Measurements from ENCODE around the gene CNN1.

The CNN1 gene

DNA sequence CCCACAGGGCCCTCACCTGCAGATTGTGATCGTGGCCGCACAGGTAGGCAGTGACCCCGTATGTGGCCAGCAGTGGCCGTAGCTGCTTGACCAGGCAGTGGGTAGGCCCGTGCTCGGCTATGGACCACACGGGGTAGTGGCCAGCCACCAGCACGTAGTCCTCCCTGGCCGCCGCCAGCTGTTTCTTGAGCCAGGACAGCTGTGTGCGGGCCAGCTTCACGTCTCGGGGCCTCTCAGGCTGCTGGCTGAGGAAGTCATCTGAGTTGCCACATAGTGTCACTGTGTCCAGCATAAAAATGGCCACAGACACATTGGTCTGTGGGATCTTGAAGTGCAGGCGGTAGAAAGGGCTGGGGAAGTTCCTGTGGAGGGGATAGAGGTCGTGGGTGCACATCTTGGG, 37.6 kb downstream of the CNN1 start:
- H3K4me1 Mint-ChIP-seq = no peaks in the 10 kb centered on the region
- TF ChIP-seq, protein P1, sequence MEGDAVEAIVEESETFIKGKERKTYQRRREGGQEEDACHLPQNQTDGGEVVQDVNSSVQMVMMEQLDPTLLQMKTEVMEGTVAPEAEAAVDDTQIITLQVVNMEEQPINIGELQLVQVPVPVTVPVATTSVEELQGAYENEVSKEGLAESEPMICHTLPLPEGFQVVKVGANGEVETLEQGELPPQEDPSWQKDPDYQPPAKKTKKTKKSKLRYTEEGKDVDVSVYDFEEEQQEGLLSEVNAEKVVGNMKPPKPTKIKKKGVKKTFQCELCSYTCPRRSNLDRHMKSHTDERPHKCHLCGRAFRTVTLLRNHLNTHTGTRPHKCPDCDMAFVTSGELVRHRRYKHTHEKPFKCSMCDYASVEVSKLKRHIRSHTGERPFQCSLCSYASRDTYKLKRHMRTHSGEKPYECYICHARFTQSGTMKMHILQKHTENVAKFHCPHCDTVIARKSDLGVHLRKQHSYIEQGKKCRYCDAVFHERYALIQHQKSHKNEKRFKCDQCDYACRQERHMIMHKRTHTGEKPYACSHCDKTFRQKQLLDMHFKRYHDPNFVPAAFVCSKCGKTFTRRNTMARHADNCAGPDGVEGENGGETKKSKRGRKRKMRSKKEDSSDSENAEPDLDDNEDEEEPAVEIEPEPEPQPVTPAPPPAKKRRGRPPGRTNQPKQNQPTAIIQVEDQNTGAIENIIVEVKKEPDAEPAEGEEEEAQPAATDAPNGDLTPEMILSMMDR (IDR thresholded peaks at IDR 0.05; ENCODE audit: unreplicated experiment in 3 of 3) = no peak
- H3K27me3 Mint-ChIP-seq (ENCODE audit: low read depth) = peaks cover 11% of the 10 kb centered on the region
- no peaks in the 10 kb centered on the region for H3K36me3 Mint-ChIP-seq (ENCODE audit: low read depth)
- peak overlapping the region in 1 of 3 experiments; percentile 9 for H3K4me3 Mint-ChIP-seq
- no peak overlapping the region for H3K27ac Mint-ChIP-seq
- no peaks in the 10 kb centered on the region for H3K9me3 Mint-ChIP-seq

DNA sequence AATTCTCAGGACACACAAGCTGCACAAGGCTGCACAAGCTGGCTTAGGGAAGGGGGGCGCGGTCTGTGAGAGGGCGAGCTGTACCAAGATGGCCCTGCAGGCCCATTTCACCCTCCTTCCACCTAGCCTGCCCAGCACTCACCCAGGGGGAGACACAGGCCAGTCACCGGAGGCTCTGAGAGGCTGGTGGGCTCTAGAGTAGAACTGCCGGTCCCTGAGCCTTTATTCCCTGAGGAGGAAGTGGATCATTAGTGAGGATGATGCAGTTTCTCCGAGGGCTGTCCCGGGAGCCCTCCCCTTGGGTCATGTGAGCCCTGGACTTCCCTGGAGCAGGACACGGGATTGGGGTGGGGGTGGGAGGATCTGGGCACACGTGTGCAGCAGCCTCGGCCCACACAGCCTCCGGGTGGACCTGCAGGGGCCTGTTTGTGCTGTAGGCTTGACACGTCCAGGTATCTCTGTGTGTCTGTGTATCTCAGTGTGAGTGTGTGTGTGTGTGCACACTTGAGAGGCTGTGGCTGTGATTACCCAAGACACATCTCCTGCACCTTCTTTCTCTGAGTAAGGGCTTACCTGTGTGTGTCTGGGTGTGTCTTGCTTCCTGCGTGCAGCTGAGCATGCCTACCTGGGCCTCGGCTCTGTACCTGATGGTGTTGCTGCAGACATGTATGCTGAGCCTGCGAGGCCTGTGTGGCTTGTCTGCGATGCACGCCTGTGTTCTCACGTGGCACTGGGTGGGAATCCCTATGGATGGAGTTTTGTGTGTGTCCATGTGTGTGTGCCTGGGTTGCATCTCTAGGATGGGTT, 39.0 kb downstream of the CNN1 start, which contains the start of gene ACP5:
TSS of gene ACP5 (minus strand) at position 195 of the 807 bp plus-strand sequence. CDS start 328 bp downstream, outside the sequence.
- Mint-ChIP-seq H3K27me3 (ENCODE audit: low read depth) (peaks cover 11% of the 10 kb centered on the region), H3K36me3 (ENCODE audit: low read depth) (no peaks in the 10 kb centered on the region), H3K4me1 (peaks cover 3% of the 10 kb centered on the region), H3K27ac (no peak within 1 kb of the TSS), H3K9me3 (no peaks in the 10 kb centered on the region), H3K4me3 (peak within 1 kb of the TSS; percentile 38 to 60 (median 43))
- TF ChIP-seq, protein P1 (IDR thresholded peaks at IDR 0.05; ENCODE audit: unreplicated experiment in 3 of 3) = no peak

DNA sequence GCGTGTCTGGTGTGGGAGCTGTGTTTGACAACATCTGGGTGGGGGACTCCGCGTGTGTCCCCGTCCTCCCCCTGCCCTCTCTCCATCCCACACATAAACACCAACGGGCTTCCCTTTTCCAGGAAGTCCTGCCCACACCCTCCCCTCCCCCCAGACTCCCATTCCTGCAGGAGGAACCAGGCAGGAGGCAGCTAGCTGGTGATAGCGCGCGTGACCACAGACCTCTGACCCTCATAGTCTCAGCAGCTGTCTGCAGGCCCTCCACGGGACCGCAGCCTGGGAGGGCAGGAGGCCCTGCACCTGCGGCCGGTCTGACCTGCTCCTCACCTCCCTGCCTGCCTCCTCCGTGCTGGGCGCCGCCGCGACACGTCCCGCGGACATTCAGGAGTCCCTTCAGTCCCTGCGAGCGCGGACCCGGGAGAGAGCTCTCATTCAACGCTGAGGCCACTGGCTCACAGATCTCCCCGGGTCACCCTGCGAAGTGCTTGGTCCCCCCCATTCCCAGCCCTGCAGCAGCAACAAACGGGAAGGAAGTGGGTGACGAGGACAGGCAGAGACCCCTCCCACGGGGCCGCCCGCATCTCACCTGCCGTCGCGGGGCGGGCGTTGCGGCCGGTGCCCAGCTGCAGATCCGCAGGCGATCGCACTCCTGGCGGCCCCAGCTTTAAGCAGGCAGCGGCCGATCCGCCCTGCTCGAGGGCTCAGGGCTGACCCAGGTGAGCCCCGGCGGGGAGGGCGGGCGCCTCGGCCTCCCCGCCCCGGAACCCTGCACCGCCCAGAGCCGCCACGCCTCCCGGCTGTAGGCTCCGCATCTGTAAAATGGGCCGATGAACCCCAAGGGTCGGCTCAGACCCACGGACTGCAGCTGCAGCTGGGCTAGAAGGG, 39.8 kb downstream of the CNN1 start:
- Mint-ChIP-seq H3K4me1 (peaks cover 3% of the 10 kb centered on the region), H3K36me3 (ENCODE audit: low read depth) (no peaks in the 10 kb centered on the region), H3K4me3 (peak overlapping the region; percentile 38 to 60 (median 43)), H3K9me3 (no peaks in the 10 kb centered on the region), H3K27ac (no peak overlapping the region), H3K27me3 (ENCODE audit: low read depth) (peaks cover 11% of the 10 kb centered on the region)
- TF ChIP-seq, protein P1 (IDR thresholded peaks at IDR 0.05; ENCODE audit: unreplicated experiment in 3 of 3) = no peak

DNA sequence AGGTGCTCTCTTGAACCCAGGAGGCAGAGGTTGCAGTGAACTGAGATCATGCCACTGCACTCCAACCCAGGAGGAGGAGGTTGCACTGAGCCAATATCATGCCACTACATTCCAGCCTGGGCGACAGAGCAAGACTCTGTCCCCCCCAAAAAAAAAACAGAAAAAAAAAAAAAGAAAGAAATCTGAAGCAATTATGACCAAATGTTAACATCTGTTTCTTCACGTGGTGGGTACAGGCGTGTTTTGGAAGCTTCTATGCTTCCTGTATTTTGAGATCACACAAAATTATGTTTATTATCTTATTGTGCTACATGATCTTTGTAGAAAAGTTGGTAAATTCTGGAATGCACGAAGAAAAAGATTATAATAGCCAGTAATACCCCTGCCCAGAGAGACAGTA, 41.5 kb downstream of the CNN1 start:
- TF ChIP-seq, protein P1 (IDR thresholded peaks at IDR 0.05; ENCODE audit: unreplicated experiment in 3 of 3) = no peak
- Mint-ChIP-seq H3K27ac (no peak overlapping the region), H3K4me3 (no peak overlapping the region), H3K9me3 (no peaks in the 10 kb centered on the region), H3K4me1 (peaks cover 3% of the 10 kb centered on the region), H3K36me3 (ENCODE audit: low read depth) (no peaks in the 10 kb centered on the region), H3K27me3 (ENCODE audit: low read depth) (peaks cover 11% of the 10 kb centered on the region)

DNA sequence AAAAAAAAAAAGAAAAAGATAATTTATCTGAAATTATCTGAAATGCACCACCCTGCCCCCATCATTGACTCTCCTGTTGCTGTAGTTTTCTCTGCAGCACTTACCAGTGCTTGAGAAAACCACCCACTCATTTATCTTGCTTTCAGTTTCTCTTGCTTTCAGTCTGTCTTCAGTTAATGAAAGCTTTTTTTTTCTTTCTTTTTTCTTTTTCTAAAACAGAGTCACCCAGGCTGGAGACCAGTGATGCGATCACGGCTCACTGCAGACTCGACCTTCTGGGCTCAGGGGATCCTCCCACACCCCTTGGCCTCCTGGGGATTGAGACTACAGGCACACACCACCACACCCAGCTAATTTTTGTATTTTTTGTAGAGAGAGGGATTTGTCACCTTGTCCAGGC, 43.1 kb downstream of the CNN1 start:
- H3K4me1 Mint-ChIP-seq = peaks cover 3% of the 10 kb centered on the region
- TF ChIP-seq, protein P1 (IDR thresholded peaks at IDR 0.05; ENCODE audit: unreplicated experiment in 3 of 3) = no peak

More for the DNA sequence above, 43.1 kb downstream of the CNN1 start:
- Mint-ChIP-seq H3K4me3 (no peak overlapping the region), H3K27ac (peak overlapping the region in 1 of 3 experiments; percentile 34), H3K9me3 (no peaks in the 10 kb centered on the region), H3K36me3 (ENCODE audit: low read depth) (no peaks in the 10 kb centered on the region), H3K27me3 (ENCODE audit: low read depth) (peaks cover 11% of the 10 kb centered on the region)
